HG03060 (cell line): ENCODE measurements around the gene PLEK2.
"Not testable (repeated sequence)": the region's sequence is repeated elsewhere in the genome, so short reads cannot be mapped to it uniquely, and the experiment has no call there.

Experiments
- ATAC-seq: cut with Tn5 transposase; IDR thresholded peaks from one replicate; pipeline ENCODE4 v1.9.1; 2021; ENCODE audit warnings: low read depth, moderate number of reproducible peaks; ENCODE audit not compliant: unreplicated experiment

Gene PLEK2

GRCh38 chr14:67370830-67371229, 41.1 kb downstream of the PLEK2 start:
- no peak for ATAC-seq

GRCh38 chr14:67365476-67365875, 46.5 kb downstream of the PLEK2 start:
- ATAC-seq: no peak

- ATAC-seq: no peak
These were observed 51.3 kb downstream of the PLEK2 start for GRCh38 chr14:67360470-67361206.

GRCh38 chr14:67359775-67360469, 52.0 kb downstream of the PLEK2 start, which contains the start of the genes ATP6V1D and EIF2S1:
Gene ATP6V1D (minus strand): TSS chr14:67359804. CDS start chr14:67359698, 106 bp downstream.
Gene EIF2S1 (plus strand): TSS chr14:67360328. CDS start chr14:67364768, 4,440 bp downstream.
- peak; percentile 82 for ATAC-seq

- no peak for ATAC-seq
These were observed 52.8 kb downstream of the PLEK2 start for GRCh38 chr14:67358924-67359774.

- no peak for ATAC-seq
These were observed 54.0 kb downstream of the PLEK2 start for GRCh38 chr14:67357969-67358354.

- ATAC-seq: no peak
These were observed 54.6 kb downstream of the PLEK2 start for GRCh38 chr14:67357186-67357968.

- ATAC-seq: no peak
These were observed 59.9 kb downstream of the PLEK2 start for GRCh38 chr14:67352055-67352454.

- ATAC-seq: no peak
These were observed 66.4 kb downstream of the PLEK2 start for GRCh38 chr14:67345583-67345982.

- ATAC-seq: no peak
These were observed 68.2 kb downstream of the PLEK2 start for GRCh38 chr14:67343601-67344230.

GRCh38 chr14:67341231-67341630, 70.7 kb downstream of the PLEK2 start:
- not testable (repeated sequence) for ATAC-seq
